Measurements from ENCODE around the gene CAMK1D.

GRCh38 chr10:12702215-12702770, 352.9 kb downstream of the CAMK1D start:
- TF ChIP-seq, protein P1, sequence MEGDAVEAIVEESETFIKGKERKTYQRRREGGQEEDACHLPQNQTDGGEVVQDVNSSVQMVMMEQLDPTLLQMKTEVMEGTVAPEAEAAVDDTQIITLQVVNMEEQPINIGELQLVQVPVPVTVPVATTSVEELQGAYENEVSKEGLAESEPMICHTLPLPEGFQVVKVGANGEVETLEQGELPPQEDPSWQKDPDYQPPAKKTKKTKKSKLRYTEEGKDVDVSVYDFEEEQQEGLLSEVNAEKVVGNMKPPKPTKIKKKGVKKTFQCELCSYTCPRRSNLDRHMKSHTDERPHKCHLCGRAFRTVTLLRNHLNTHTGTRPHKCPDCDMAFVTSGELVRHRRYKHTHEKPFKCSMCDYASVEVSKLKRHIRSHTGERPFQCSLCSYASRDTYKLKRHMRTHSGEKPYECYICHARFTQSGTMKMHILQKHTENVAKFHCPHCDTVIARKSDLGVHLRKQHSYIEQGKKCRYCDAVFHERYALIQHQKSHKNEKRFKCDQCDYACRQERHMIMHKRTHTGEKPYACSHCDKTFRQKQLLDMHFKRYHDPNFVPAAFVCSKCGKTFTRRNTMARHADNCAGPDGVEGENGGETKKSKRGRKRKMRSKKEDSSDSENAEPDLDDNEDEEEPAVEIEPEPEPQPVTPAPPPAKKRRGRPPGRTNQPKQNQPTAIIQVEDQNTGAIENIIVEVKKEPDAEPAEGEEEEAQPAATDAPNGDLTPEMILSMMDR (optimal IDR thresholded peaks at IDR 0.05 in 1 of 3, IDR thresholded peaks at IDR 0.05 in 1 of 3, conservative IDR thresholded peaks at IDR 0.05 in 1 of 3; ENCODE audit: extremely low read depth in 1 of 3, insufficient read depth in 2 of 3, low read length in 3 of 3): no peak
- TF ChIP-seq EZH2 (IDR thresholded peaks at IDR 0.05; ENCODE audit: low read length): no peak

Measured in keratinocyte (primary cell).